GM11168 (cell line): ENCODE measurements around the gene HORMAD1.
"Not testable (repeated sequence)": the region's sequence is repeated elsewhere in the genome, so short reads cannot be mapped to it uniquely, and the experiment has no call there.

Experiments
- in situ Hi-C: fragments of 300-500 bp; cut with MboI; formaldehyde crosslinking; loops from one replicate; pipeline ENCODE4 v1.12.0; 2022; ENCODE audit warnings: low sequenced_read_pairs; ENCODE audit not compliant: unreplicated experiment

Gene HORMAD1, protein sequence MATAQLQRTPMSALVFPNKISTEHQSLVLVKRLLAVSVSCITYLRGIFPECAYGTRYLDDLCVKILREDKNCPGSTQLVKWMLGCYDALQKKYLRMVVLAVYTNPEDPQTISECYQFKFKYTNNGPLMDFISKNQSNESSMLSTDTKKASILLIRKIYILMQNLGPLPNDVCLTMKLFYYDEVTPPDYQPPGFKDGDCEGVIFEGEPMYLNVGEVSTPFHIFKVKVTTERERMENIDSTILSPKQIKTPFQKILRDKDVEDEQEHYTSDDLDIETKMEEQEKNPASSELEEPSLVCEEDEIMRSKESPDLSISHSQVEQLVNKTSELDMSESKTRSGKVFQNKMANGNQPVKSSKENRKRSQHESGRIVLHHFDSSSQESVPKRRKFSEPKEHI

DNA sequence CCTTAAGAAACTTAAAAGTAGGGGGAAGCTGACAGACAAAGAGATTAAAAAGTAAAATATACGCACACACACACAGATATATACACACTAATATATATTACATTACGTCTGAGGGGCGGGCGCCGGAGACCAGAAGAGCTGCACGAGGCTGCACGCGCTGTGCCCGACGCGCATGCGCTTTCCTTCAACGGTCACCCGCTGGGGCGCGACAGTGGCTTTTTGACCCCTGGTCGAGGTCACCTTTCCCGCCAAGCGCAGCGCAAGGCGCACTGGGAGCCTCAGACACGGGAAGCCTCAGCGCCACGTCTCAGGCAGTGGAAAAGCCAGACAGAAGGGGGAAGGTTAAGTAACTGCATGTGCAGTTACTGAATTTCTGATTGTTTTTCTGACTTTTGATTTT lies at the start of gene HORMAD1:
Gene HORMAD1 (minus strand): TSS at position 193 of the 400 bp plus-strand sequence. CDS start 1,390 bp downstream, outside the sequence.
- in situ Hi-C loops: no loop called here

DNA sequence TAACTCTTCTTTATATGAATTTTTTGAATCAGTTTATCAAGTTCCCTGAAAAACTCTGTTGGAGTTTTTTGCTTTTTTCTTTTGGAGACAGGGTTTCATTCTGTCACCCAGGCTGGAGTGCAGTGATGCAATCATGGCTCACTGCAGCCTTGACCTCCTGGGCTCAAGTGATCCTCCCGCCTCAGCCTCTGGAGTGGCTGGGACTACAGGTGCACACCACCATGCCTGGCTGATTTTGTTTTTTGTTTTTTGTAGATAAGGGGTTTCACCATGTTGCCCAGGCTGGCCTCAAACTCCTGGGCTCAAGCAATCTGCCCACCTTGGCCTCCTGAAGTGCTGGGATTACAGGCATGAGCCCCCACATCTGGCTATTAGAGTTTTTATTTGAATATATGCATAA lies 47.0 kb upstream of the HORMAD1 start:
- in situ Hi-C loops: not testable (repeated sequence)

DNA sequence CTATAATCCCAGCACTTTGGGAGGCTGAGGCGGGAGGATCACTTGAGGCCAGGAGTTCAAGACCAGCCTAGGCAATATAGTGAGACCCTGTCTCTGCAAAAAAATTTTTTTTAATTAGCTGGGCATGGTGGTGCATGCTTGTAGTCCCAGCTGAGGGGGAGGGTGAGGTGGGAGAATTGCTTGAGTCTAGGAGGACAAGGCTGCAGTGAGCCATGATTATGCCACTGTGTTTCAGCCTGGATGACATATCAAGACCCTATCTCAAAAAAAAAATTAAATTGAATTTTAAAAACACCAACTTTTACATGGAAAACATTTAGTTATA lies 45.2 kb upstream of the HORMAD1 start:
- in situ Hi-C loops: not testable (repeated sequence)

- in situ Hi-C loops: no loop called here
Measured at GRCh38 chr1:150765296-150765976, 44.7 kb upstream of the HORMAD1 start, which contains the start of gene CTSS. Gene CTSS, minus strand, starts transcription at chr1:150765778. Its CDS starts 1,015 bp downstream, at chr1:150764763.

- in situ Hi-C loops: no loop called here
Measured at GRCh38 chr1:150764617-150765101, 44.0 kb upstream of the HORMAD1 start.

DNA sequence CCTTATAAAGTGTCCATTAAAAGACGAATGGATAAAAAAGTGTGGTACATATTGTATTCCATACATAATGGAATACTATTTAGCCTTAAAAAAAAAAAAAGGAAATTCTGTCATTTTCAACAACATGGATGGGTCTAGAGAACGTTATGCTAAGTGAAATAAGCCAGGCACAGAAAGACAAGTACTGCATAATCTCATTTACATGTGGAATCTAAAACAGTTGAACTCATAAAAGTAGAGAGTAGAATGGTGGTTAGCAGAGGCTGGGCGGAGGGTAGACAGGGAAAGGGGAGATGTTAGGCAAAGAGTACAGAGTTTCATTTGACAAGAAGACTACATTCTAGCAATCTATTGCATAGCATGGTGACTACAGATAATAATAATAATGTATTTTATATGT lies 42.3 kb upstream of the HORMAD1 start:
- in situ Hi-C loops: no loop called here

DNA sequence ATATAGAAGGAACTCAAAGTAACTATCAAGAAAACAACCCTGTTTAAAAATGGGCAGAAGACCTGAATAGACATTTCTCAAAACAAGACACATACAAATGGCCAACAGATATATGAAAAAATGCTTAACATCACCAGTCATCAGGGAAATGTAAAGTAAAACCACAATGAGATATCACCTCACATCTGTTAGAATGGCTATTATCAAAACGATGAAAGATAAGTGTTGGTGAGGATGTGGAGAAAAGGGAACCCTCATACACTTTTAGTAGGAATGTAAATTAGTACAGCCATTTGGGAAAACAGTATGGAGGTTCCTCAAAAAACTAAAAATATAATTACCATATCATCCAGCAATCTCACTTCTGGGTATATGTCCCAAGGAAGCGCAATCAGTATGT lies 41.9 kb upstream of the HORMAD1 start:
- in situ Hi-C loops: no loop called here

DNA sequence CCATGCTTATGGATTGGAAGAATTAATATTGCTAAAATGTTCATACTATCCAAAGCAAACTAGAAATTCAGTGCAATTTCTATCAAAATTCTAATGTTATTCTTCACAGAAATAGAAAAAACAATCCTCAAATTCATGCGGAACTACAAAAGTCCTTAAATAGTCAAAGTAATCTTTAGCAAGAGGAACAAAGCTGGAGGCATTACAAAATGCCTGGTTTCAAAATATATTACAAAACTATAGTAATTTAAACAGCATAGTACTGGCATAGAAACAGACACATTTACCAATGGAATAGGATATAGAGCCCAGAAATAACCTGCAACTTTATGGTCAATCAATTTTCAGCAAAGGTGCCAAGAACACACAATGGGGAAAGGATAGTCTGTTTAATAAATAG lies 41.1 kb upstream of the HORMAD1 start:
- in situ Hi-C loops: no loop called here

- in situ Hi-C loops: no loop called here
Measured at GRCh38 chr1:150760013-150760412, 39.3 kb upstream of the HORMAD1 start.

GRCh38 chr1:150753416-150753815 lies 32.7 kb upstream of the HORMAD1 start:
- in situ Hi-C loops: no loop called here

DNA sequence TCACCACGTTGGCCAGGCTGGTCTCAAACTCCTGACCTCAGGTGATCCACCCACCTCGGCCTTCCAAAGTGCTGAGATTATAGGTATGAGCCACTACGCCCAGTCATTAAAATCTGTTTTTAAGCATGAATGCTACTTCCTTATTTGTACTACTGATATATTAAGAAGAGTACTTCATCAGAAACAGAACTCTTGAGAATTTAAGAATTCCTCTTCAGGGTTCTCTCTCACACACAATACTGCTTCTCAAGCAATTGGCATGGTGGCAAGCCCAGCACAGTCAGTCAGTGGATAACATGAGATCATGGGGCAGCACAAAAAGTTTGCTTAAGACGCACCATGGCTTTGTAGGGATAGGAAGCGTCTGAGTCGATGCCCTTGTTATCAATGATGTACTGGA lies 30.7 kb upstream of the HORMAD1 start:
- in situ Hi-C loops: no loop called here

GRCh38 chr1:150749720-150750311 lies 29.1 kb upstream of the HORMAD1 start:
- in situ Hi-C loops: no loop called here

DNA sequence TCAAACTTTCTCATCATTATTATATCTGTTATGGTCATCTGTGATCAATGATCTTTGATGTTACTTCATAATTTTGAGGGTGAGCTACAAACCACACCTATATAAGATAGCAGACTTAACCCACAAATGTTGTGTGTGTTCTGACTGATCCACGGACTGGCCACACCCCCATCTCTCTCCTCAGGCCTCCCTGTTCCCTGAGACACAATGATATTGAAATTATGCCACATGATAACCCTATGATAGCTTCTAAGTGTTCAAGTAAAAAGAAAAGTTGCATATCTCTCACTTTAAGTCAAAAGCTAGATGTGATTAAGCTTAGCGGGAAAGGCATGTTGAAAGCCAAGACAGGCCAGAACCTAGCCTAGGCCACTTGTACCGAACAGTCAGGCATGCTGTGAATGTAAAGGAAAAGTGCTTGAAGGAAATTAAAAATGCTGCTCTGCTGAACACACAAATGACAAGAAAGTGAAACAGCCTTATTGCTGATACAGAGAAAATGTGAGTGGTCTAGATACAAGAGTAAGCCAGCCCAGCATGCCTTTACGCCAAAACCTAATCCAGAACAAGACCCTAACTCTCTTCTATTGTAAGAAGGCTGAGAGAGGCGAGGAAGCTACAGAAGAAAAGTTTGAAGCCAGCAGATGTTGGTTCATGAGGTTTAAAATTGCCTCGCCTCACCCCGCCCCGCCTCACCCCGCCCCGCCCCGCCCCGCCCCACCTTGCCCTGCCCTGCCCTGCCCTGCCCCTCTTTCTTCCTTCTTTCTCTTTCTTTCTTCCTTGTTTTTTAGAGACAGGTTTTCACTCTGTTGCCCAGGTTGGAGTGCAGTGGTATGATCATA lies 28.4 kb upstream of the HORMAD1 start:
- in situ Hi-C loops: no loop called here

- in situ Hi-C loops: no loop called here
Measured at GRCh38 chr1:150730130-150730721, 9.5 kb upstream of the HORMAD1 start.

GRCh38 chr1:150724336-150724735 lies 3.6 kb upstream of the HORMAD1 start:
- in situ Hi-C loops: no loop called here

DNA sequence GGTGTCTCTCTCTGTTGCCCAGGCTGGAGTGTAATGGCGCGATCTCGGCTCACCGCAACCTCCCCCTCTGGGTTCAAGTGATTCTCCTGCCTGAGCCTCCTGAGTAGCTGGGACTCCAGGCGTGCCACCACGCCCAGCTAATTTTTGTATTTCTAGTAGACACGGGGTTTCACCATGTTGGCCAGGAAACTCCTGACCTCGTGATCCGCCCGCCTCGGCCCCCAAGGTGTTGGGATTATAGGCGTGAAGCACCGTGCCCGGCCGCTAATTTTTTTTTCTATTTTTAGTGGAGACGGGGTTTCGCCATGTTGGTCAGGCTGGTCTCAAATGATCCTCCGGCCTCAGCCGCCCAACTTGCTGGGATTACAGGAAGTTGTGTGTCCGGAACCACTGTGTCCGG lies 597 bp downstream of the HORMAD1 start:
- in situ Hi-C loops: no loop called here

- in situ Hi-C loops: no loop called here
Measured at GRCh38 chr1:150718225-150718891, 2.3 kb downstream of the HORMAD1 start.

DNA sequence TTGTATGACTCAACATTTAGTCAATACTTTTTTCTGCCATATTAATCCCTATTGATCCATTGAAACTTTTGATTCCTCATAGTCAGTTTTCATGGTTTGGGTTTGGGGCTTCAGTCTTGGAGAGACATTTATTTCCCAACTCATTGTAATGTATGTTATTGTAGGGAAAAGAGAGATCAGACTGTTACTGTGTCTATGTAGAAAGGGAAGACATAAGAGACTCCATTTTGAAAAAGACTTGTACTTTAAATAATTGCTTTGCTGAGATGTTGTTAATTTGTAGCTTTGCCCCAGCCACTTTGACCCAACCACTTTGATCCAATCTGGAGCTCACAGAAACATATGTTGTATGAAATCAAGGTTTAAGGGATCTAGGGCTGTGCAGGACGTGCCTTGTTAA lies 11.7 kb downstream of the HORMAD1 start:
- in situ Hi-C loops: not testable (repeated sequence)

GRCh38 chr1:150708595-150708994 lies 12.1 kb downstream of the HORMAD1 start:
- in situ Hi-C loops: no loop called here
